Activated CD8-positive, alpha-beta memory T cell treated with anti-CD3 and anti-CD28 coated beads, Interleukin-2, amount 50 U/mL, for 1 hour (primary cell): ENCODE results near the gene KRTAP16-1.

Experiments
- DNase-seq: peaks from one replicate; pipeline ENCODE4 v3.0.0-alpha.2; 2020; ENCODE audit errors: extremely low read depth

The KRTAP16-1 gene

DNA sequence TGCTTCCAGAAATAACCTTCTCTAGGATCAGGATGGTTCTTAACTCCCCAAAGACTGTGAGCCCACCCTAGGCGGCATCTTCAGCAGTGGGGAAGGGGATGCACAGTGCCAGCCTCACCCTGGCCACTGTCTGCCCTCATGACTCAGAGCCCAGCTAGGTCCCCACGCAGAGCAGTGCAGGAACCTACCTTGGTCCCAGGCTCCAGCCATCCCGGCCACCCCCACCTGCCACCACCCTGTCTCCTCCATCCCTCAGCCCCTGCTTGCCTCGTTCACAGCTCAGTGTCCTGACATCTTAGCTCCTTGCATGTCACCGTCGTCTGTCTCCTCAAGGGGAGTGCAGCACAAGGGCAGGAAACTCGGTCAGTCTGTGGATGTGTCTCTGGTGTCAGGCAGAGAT lies 22.5 kb upstream of the KRTAP16-1 start:
- DNase-seq, result no peak

DNA sequence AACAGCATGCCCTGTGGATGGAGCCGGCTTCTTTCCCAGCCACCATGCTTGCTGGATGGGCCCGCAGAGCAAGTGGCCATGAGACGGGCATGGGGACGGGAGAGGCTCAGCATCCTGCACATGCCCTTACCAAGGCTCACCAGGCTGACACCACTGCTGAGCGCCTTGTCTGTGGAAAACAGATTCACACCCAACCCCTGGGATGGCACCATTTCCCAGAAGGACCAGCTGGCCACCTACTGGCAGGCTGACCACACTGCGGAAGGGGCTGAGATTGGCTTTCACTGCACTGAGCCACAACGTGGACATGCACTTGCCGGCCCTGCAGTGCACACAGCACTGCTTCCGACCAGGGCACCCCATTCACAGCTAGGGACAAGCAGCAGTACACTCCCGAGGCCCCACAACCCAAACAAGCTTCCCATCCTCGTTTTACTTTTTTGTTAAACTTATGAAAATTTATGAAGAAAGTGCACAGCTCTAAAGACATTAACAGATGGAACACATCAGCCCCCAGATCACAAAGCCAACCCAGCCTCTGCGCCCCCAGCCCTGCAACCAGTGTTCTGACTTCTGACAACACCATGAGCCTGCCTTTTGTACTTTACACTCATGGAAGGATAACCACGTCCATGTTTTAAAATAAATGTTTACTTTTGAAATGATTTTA lies 20.3 kb upstream of the KRTAP16-1 start:
- DNase-seq, result no peak

- no peak for DNase-seq
These were observed 19.1 kb upstream of the KRTAP16-1 start for GRCh38 chr17:41328207-41328606.

- no peak for DNase-seq
These were observed 18.5 kb upstream of the KRTAP16-1 start for GRCh38 chr17:41327411-41328120.

DNA sequence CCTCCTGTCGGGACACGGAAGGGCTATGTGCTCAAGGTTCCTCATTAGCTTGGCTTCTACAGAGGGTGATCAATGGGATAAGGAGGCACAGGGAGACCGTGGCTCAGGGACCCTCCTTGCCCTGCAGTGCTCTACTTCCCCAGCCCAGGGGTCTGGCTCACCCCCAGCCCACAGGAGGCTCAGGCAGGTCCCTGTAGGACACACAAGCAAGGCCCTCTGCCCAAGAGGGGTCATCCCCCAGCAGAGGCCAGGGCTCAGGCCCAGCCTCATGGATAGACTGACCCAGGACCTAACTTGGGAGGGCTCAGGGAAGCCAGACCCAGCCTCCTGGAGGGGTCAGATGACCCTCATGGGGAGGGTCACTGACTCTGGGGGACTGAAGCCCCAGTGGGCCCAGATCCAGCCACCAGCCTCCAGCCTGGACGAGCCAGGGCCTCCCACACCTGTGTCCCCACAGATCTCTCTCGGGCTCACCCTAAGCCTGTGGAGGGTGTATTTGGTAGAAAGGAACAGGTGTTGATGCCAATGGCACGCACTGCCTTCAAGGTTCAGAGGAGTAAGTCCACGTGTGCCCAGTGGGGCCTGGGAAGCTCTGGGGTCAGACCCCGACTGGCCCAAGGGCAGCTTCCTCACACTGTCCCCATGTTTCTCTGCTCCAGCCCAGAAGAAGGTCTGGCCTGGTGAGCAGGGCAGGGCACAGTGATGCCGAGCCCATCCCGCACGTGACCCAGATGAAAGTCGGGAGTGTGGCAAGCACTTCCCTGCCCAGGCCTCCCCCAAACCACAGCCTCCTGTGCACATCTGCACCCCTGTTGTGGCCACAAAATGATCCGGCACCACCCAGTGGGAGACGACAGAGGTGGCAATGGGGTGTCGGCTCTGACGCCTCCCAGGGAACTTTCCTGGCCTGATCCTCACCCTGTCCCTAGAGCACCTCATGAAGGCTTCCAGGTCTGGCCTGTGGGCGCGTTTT lies 17.4 kb upstream of the KRTAP16-1 start:
- DNase-seq, result no peak

- DNase-seq, result no peak
These were observed 16.5 kb upstream of the KRTAP16-1 start for GRCh38 chr17:41325611-41326010.

- DNase-seq, result no peak
These were observed 16.0 kb upstream of the KRTAP16-1 start for GRCh38 chr17:41325126-41325525.

- DNase-seq, result no peak
These were observed 15.3 kb upstream of the KRTAP16-1 start for GRCh38 chr17:41324180-41325075.

DNA sequence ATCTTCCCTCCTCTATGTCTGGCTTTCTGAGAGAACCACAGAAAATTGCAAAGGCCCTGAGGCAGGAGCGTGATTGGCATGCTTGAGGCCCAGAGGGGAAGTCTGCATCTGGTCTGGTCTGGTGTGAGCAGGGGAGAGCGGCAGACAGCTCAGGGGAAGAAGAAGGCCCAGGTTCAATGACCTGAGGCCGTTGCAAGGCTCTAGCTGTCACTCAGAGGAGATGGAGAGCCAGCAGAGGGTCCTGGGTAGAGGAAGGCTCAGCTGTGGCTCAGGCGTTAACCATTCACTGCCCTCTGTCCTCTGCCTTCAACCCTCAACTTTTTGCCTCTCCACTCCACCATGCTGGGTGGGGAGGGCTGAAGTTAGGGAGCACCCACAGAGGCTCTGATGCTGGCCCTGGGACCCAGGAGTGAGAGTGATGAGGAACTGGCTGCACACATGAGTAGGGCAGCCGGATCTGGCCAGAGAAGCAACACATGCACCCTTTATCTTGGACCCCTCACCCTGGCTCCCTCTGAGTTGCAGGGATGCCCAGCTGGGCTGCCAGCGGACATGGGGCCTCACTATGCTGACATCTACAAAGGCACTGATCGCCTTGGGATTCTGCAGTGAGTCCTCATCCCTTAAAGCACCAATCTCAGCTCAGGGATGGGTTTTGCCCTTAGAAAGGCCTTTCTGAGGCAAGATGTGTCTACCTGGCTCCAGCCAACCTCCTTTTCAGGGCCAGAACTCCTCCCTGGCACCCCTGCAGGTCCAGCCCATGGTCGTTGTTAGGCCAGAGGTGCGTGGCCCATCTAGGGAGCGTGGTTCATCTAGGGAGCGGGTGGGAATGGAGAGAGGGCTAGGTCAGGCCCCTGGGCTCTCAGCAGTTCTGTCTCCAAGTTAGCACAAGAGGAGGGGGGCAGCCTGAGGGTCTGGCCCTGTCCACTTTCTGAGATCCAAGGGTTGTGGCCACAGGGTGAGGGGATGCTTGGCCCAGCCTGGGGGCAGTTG lies 14.1 kb upstream of the KRTAP16-1 start:
- no peak for DNase-seq

DNA sequence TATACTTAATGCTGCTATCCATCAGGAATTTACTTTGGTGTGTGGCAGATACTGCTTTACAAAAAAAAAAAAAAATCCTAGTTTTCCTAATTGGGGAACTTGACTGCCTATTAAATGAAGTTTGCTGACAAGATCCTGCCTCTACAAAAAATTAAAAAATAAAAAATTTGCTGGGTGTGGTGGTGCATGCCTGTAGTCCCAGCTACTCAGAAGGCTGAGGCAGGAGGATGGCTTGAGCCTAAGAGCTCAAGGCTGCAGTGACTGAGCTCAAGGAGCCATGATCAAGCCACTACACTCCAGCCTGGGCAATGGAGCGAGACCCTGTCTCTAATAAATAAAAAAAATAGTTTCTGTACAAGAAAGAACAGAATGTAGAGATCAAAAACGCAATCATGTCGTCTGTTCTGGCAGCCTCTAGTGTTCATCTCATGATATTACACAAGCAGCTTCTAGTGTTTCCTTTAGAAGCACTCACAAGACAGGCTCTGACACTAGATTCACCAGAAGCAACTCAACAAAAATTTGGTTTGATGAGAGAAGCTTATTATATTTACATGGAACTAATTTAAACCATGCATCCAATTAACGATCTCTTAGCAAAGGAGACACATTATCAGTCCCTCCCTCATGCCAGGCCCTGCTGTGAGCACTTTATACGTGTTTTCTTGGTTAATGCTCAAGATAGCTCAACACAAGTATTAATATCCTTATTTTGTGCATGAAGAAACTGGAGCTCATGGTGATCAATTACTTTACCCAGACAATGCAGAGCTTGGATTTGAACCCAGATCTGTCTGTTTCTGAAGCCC lies 13.2 kb upstream of the KRTAP16-1 start:
- DNase-seq, result no peak

DNA sequence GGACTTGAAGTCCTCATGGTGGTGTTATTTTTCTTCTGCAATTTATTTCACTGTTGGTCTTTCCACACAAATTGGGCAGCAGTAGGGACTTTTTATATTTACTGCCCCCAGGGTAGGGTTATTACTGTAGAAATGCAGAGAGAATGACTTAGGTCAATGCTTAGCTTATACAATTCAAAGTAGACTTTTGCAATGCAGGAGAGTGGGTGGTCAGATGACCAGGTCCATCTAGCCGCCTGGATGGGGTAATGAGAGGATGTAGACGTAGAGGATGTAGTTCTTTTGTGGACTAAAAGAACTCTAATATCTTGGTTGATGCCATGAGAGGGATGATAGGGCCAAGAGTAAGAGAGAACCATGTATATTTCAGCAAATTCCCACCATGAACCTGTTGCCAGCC lies 9.1 kb upstream of the KRTAP16-1 start:
- no peak for DNase-seq

- DNase-seq, result no peak
These were observed 6.8 kb upstream of the KRTAP16-1 start for GRCh38 chr17:41315814-41316445.

DNA sequence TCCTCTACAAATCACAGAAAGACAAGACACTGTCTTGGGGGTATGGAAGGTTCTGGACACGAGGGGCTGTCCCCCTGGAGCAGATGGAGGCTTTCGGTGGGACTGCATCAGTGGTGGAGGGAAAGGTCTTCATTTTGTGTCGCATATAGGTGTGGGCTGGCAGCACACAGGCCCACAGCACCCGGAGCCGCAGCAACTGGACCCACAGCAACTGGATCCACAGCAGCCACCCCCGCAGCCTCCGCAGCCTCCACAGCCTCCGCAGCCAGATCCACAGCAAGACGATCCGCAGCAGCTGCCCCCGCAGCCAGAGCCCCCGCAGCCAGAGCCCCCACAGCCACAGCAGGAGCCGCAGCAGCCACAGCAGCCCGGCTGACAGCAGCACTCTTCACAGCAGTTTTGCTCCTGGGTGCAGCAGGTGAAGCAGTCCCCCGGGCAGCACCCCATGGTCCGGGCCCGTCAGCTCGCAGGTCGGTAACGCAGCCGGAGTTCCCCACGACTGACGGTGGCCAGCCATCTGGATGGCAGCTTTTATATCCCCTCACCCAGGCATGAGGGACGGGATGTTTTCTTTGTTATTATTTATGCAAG lies 6.2 kb upstream of the KRTAP16-1 start, which contains the start of gene KRTAP17-1:
KRTAP17-1 (minus strand) TSS at position 507 of the 591 bp plus-strand sequence; CDS start at position 447, 60 bp downstream.
- no peak for DNase-seq

- DNase-seq, result no peak
These were observed 2.0 kb upstream of the KRTAP16-1 start for GRCh38 chr17:41311111-41311510.

DNA sequence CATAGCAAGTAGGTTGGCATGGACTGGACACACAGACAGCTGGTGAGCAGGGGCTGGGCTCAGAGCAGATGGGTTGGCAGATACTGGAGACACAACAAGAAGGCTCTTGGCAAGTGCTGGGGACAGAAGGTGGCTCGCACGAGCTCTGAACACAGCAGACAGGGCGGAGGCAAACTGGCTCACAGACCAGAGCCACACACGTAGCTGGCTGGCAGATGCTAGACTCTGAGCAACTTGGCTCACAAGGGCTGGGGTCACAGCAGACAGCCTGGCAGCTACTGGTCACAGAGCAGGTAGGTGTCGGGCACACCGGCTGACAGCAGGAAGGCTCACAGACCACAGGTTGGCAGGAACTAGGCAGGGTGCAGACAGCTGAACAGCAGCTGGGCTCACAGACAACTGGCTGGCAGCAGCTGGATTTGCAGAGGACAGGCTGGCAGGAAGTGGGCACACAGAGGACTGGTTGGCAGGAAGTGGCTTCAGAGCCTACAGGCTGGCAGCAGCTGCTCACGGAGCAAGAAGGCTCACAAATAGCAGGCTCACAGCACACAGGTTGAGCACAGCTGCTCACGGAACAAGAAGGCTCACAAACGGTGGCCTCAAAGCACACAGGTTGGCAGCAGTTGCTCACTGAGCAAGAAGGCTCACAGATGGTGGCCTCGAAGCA lies 725 bp downstream of the KRTAP16-1 start:
- peak; percentile 71 for DNase-seq

GRCh38 chr17:41307647-41308046 lies 1.5 kb downstream of the KRTAP16-1 start:
- no peak for DNase-seq

GRCh38 chr17:41304091-41304490 lies 5.0 kb downstream of the KRTAP16-1 start:
- no peak for DNase-seq

GRCh38 chr17:41302981-41303380 lies 6.1 kb downstream of the KRTAP16-1 start:
- no peak for DNase-seq
